NCI-H2107 treated with DMSO at 0.1 percent for 48 hours (cell line): ENCODE data around the gene GOLPH3L.
"Not testable (repeated sequence)": the region's sequence is repeated elsewhere in the genome, so short reads cannot be mapped to it uniquely, and the experiment has no call there.

Experiments
- DNase-seq: peaks from one replicate; lab custom pipeline; 2025; ENCODE audit not compliant: unreplicated experiment; lab: John Stamatoyannopoulos, UW

GOLPH3L gene

GRCh38 chr1:150660584-150660983, 36.4 kb downstream of the GOLPH3L start:
- no peak for DNase-seq

- not testable (repeated sequence) for DNase-seq
Measured at GRCh38 chr1:150657064-150657463, 39.9 kb downstream of the GOLPH3L start.

- not testable (repeated sequence) for DNase-seq
Measured at GRCh38 chr1:150654635-150655034, 42.3 kb downstream of the GOLPH3L start.

- peak; percentile 92 for DNase-seq
Measured at GRCh38 chr1:150650193-150650592, 46.8 kb downstream of the GOLPH3L start.

GRCh38 chr1:150649441-150650075, 47.4 kb downstream of the GOLPH3L start:
- no peak for DNase-seq

GRCh38 chr1:150642296-150642695, 54.7 kb downstream of the GOLPH3L start:
- no peak for DNase-seq

GRCh38 chr1:150641126-150641815, 55.7 kb downstream of the GOLPH3L start:
- not testable (repeated sequence) for DNase-seq

- peak; percentile 57 for DNase-seq
Measured at GRCh38 chr1:150638430-150638829, 58.5 kb downstream of the GOLPH3L start.

GRCh38 chr1:150634839-150635622, 61.9 kb downstream of the GOLPH3L start:
- DNase-seq, result not testable (repeated sequence)

- peak; percentile 99 for DNase-seq
Measured at GRCh38 chr1:150629115-150629928, 67.6 kb downstream of the GOLPH3L start, which contains the start of gene ENSA. ENSA (minus strand) TSS chr1:150629612; CDS start chr1:150629470, 142 bp downstream.

GRCh38 chr1:150628766-150629114, 68.2 kb downstream of the GOLPH3L start:
- no peak for DNase-seq

- DNase-seq, result peak; percentile 57
Measured at GRCh38 chr1:150627826-150628410, 69.0 kb downstream of the GOLPH3L start.

- DNase-seq, result no peak
Measured at GRCh38 chr1:150626150-150626549, 70.8 kb downstream of the GOLPH3L start.

- not testable (repeated sequence) for DNase-seq
Measured at GRCh38 chr1:150624546-150624945, 72.4 kb downstream of the GOLPH3L start.

- DNase-seq, result not testable (repeated sequence)
Measured at GRCh38 chr1:150624134-150624533, 72.8 kb downstream of the GOLPH3L start.

- no peak for DNase-seq
Measured at GRCh38 chr1:150622303-150622975, 74.5 kb downstream of the GOLPH3L start.

GRCh38 chr1:150621497-150622302, 75.3 kb downstream of the GOLPH3L start:
- DNase-seq, result no peak

GRCh38 chr1:150620919-150621318, 76.0 kb downstream of the GOLPH3L start:
- DNase-seq, result no peak
